GM08714 (cell line): ENCODE measurements around the gene MAEA.

Experiments
- H3K4me3 ChIP-seq: fragments of 200-500 bp; sonication (Bioruptor generic); 2 replicates; pipeline ENCODE4 v1.5.1; 2014; ENCODE audit warnings: mild to moderate bottlenecking, low read length, inconsistent platforms
- ZNF274 ChIP-seq: IDR thresholded peaks from 2 replicates; pipeline ENCODE4 v1.6.1; 2012; ENCODE audit warnings: mild to moderate bottlenecking, low read depth, low read length

Gene MAEA

GRCh38 chr4:1246901-1247863 lies 42.5 kb upstream of the MAEA start:
- peak overlapping the region; percentile 96 for H3K4me3 ChIP-seq
- no peak for TF ChIP-seq ZNF274

DNA sequence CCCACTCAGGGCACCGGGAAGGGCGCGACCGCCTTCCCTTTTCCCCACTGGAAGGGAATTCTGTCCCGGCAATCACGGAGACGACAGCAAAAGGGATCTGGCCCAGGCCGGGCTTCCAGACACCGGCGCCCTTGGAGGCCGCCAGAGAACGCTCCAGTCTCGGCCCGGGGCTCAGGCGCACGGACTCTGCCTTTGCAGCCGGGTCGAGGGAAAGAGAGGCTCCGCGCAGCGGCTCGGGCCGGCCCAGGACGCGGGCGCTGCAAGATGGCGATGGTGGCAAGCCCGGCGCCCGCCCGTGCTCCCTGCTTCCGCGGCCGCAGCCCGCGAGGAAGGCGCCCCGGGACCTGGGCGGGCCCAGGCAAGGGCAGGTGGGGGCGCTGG lies 41.8 kb upstream of the MAEA start:
- TF ChIP-seq ZNF274 = no peak
- H3K4me3 ChIP-seq = peak overlapping the region; percentile 96

DNA sequence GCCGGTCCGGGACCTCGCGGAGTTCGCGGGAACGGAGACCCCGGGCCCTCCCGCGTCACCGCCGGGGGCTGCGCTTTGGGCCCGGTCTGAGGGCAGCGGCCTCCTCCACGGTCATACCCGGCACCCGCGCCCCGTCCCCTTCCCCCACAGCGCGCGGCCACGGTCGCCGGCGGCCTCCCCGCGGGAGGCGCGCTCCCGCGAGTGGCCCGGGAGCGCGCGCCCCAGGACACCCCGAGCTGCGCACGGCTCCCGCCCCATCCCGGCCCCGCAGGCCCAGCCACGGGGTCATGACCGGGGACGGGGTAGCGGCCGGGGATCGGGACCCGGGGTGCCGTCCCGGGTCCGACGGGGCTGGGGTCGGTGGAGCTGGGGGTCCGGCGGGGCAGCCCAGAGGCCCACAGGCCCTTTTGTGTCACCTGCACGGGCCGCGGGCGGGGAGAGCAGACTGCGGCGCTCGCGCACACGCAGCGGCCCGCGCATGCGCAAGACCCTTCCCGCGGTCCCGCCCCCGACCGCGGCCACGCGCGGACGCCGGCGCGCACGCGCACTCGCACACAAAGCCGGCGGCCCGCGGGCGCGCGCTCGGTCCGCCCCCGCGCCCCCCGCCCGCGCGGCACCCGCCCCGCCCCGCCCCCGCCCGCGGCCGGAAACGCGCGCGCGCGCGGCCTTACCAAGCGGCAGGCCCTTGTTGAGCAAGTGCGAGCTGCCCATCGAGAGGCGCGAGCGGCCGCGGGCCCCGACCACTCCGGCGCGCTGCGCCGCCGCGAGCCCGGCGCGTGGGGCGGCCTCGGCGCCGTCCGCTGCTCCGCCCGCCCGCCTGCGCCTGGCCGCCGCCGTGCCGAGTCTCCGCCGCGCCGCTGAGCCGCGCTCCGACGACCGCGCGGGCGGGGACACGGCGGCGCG lies 41.2 kb upstream of the MAEA start, which contains the start of gene CTBP1:
CTBP1 (minus strand) TSS at position 886 of the 903 bp plus-strand sequence. CDS start 7,799 bp downstream, outside the sequence.
- peak within 1 kb of the TSS; percentile 96 for H3K4me3 ChIP-seq
- no peak for TF ChIP-seq ZNF274

GRCh38 chr4:1249148-1249730 lies 40.5 kb upstream of the MAEA start:
- no peak for TF ChIP-seq ZNF274
- peak overlapping the region; percentile 66; the same call in 1 of the 2 replicates for H3K4me3 ChIP-seq

DNA sequence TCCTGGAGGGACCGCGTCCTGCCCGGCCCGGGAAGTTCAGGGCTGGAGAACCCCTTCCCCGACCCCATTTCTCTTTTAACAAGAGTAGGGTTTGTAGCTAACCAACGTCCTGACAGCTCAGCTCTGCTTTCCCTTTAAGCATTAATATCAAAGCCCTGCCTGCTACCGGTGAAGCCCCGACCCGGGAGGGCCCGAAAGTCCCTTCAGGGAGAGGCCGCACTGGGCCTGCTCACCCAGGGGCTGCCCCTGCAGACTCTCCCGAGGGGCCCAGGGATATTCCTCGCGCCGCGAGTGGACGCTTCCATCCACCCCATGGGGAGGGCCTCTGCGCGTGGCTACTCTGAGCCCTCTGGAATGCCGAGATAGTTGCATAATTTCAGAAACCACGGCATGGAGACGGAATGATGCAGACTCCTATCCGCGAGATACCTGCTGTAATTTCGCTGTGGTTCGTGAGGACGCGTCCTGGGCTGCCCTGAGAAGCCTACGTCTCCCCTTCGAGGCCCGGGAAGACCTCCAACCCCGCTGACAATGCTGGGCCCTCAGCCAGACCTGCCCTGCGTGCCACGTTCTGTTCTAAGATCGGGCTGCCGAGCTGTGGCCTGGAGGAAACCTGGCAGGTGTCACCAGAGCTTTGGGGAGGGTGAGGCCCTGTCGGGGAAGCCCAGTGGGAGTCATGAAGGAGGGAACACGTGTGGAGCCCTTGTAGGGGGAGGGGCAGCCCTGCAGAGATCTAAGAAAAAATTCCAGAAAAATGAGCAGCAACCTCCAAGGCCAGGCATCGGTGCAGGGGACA lies 39.8 kb upstream of the MAEA start:
- TF ChIP-seq ZNF274 = no peak
- peak overlapping the region; percentile 66; the same call in 1 of the 2 replicates for H3K4me3 ChIP-seq

- TF ChIP-seq ZNF274 = no peak
- H3K4me3 ChIP-seq = no peak overlapping the region; the same call in 1 of the 2 replicates
Observed at GRCh38 chr4:1250527-1250812, 39.2 kb upstream of the MAEA start.

- no peak overlapping the region for H3K4me3 ChIP-seq
- TF ChIP-seq ZNF274 = no peak
Observed at GRCh38 chr4:1250921-1251772, 38.5 kb upstream of the MAEA start.

DNA sequence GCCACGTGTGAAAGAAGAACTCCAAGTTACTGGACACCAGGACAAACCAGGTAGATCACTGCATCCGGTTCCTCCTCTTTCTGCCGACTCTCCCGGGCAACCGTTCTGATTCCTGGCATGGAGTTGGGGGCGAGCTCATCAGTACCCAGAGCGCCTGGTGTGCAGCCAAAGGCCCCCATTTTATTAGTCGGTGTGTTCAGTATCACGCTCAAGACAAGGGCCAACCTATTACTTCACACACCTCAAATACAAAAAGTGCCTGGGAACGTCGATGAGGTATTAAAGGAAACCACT lies 38.0 kb upstream of the MAEA start:
- no peak overlapping the region for H3K4me3 ChIP-seq
- no peak for TF ChIP-seq ZNF274

- H3K4me3 ChIP-seq = no peak overlapping the region
- TF ChIP-seq ZNF274 = no peak
Observed at GRCh38 chr4:1252928-1253492, 36.7 kb upstream of the MAEA start.

DNA sequence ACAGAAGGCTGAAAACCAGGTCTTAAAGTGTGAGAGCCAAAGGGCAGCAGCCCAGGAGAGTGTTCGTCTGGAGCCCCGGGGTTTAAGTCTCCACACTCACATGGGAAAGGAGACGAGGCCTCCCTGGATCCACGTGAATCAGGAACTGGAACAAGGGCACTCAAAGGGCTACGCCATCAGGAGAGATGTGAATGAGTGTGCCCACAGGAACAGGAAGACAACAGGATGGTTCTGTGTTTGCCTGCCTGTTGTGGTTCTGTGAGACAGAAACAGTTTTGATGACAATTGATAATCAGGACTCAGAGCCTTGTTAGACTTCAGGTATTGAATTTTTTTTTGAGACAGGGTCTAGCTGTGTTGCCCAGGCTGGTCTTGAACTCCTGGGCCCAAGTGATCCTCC lies 35.9 kb upstream of the MAEA start:
- H3K4me3 ChIP-seq = no peak overlapping the region
- TF ChIP-seq ZNF274 = no peak

DNA sequence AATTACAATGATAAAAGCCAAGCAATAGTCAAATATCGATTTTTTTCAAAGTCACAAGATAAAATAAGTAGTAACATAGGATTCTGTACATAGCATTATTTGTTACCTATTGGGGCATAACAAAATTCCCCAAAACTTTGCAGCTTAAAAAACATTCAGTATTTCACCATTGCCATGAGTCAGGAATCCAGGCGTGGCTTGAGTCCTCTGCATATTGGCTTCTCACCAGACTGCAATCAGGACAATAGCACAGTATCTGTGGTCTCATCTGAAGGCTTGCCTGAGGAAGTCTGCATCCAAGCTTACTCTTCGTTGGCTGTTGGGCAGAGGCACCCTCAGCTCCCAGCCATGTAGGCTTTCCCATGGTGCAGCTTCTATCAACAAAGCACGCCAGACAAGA lies 34.5 kb upstream of the MAEA start:
- no peak overlapping the region for H3K4me3 ChIP-seq
- TF ChIP-seq ZNF274 = no peak

- TF ChIP-seq ZNF274 = no peak
- no peak overlapping the region for H3K4me3 ChIP-seq
Observed at GRCh38 chr4:1255699-1256098, 34.0 kb upstream of the MAEA start.

GRCh38 chr4:1258457-1258856 lies 31.2 kb upstream of the MAEA start:
- H3K4me3 ChIP-seq = no peak overlapping the region
- TF ChIP-seq ZNF274 = no peak
